GM12892 (cell line): ENCODE measurements around the gene ZFP62.

Experiments used
- DNase-seq: peaks from one replicate; pipeline ENCODE4 v3.0.0; 2011; ENCODE audit not compliant: insufficient read length
- FAIRE-seq: peaks from 2 replicates; lab custom pipeline; 2011; peaks lifted over from hg19 to GRCh38; lab: Jason Lieb, UNC
- POLR2A ChIP-seq: IDR thresholded peaks from 2 replicates; pipeline ENCODE4 v1.6.1; 2011; ENCODE audit warnings: low read depth, low read length, control low read depth
- POLR2AphosphoS5 ChIP-seq: IDR thresholded peaks from 2 replicates; pipeline ENCODE4 v1.6.1; 2011; ENCODE audit warnings: low read depth, low read length, control low read depth
- TAF1 ChIP-seq: IDR thresholded peaks from 2 replicates; pipeline ENCODE4 v1.6.1; 2011; ENCODE audit warnings: low read depth, mild to moderate bottlenecking, control low read depth, low read length, borderline replicate concordance

Gene ZFP62

GRCh38 chr5:180823346-180823745 is 37.7 kb downstream of the ZFP62 start:
- DNase-seq, result no peak
- TF ChIP-seq POLR2A (no peak), POLR2AphosphoS5 (no peak), TAF1 (no peak)
- FAIRE-seq, result no peak

DNA sequence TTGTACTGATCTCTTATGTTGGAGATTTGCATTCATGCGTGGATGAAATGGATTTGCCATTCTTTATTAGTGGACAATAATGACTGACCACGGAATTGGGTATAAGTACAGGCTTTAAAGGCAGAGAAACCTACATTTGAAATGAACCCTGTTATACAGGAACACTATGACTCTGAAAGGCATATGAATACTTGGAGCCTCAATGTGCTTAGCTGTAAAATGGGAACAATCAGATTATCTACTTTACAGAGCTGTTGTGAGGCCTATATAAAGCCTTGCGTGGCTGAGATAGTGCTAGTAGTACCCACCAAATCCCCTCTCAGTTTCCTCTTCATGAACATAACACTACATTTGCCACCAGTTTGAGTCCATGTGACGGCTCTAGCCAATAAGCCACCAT is 39.5 kb downstream of the ZFP62 start:
- TF ChIP-seq TAF1, result no peak
- TF ChIP-seq POLR2A, result no peak
- TF ChIP-seq POLR2AphosphoS5, result no peak
- no peak for DNase-seq
- no peak for FAIRE-seq

DNA sequence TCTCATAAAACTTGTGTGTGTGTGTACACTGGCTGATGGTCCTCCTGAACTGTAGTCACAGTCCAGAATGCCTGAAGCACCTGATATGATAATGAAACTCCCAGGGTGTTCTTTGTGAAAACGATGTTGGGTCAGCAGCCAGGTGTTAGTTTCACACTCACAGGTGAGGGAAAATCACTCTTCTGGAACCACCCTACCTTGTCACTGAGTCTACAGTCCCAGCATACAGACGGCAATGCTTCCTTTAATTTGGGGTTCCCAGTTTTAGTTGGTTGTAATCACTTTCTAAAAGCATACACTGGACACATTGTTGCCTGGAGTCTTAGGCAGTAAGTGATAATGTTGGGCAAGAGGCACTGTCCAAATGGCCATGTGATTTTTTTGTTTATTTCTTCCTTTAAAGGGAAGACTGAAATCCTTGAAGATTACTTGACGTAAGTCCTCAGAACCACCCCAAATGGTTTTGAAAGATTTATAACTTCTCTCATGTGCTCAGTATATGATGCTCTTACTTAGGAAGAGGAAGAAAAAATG is 40.2 kb downstream of the ZFP62 start:
- FAIRE-seq, result peak; percentile 46
- no peak for TF ChIP-seq POLR2AphosphoS5
- TF ChIP-seq POLR2A, result no peak
- no peak for TF ChIP-seq TAF1
- DNase-seq, result no peak

GRCh38 chr5:180818677-180819341 is 42.3 kb downstream of the ZFP62 start:
- no peak for DNase-seq
- no peak for FAIRE-seq
- TF ChIP-seq TAF1, result no peak
- TF ChIP-seq POLR2AphosphoS5, result no peak
- no peak for TF ChIP-seq POLR2A

DNA sequence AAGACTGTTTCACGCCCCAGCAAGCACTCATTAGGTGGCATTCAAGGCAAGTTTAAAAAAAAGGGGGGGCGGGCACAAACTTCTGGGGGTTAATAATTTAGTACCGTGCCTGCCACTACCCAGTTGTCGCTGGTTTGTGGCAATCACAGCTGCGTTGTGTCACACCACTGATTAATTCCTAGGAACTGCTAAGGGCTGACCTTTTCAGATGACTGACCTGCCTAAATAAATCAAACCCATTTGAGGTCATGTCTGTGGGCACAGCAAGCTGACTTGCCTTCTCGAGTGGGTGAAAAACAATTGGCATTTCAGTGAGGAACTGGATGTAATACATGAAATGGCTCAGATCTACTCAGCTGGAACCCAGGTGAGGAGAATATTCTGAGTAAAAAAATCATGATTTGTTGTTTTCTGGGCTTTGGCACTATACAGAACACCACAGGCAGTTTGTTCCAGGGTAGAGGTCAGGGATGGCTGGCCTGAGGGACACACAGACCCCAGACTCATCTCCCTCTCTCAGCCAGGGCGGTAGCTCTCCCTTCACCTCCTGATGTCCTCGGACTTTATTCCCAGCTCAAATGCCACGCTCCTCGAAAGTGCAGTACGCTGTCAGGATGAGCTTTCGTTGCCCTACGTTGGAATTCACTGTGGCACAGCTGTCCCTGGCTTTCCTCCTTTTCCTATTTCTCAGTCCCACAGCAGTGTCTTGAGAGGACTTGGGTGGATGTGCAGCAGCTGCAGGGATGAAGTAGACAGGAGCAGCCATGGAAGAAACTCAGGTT is 43.0 kb downstream of the ZFP62 start:
- TF ChIP-seq POLR2AphosphoS5 (no peak), POLR2A (no peak), TAF1 (no peak)
- DNase-seq (no peak), FAIRE-seq (no peak)

- DNase-seq, result no peak
- peak; percentile 50 for FAIRE-seq
- TF ChIP-seq TAF1 (no peak), POLR2AphosphoS5 (no peak), POLR2A (no peak)
Observed at GRCh38 chr5:180816608-180817534, 44.2 kb downstream of the ZFP62 start.

GRCh38 chr5:180815293-180815917 is 45.7 kb downstream of the ZFP62 start:
- DNase-seq (no peak), FAIRE-seq (no peak)
- TF ChIP-seq POLR2A (no peak), POLR2AphosphoS5 (no peak), TAF1 (no peak)

DNA sequence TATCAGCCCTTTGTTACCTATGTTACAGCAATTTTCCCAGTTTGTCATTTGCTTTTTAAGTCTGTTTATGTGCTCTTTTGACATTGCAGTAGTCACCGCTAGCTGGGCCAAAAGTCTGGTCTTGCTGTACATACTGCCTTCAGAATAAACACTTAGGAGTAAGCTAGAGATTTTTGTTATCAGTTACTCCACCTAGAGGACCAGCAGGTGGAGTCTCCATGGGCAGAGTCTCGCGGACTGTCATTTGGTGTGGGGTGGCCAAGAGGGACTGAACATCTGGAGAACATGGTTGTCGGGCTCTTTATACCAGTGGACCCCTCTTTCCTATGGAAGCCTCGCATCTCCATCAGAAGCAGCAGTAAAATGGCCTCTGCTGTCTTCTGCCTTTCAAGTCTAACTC is 47.7 kb downstream of the ZFP62 start:
- FAIRE-seq (no peak), DNase-seq (no peak)
- TF ChIP-seq TAF1 (no peak), POLR2AphosphoS5 (no peak), POLR2A (no peak)

DNA sequence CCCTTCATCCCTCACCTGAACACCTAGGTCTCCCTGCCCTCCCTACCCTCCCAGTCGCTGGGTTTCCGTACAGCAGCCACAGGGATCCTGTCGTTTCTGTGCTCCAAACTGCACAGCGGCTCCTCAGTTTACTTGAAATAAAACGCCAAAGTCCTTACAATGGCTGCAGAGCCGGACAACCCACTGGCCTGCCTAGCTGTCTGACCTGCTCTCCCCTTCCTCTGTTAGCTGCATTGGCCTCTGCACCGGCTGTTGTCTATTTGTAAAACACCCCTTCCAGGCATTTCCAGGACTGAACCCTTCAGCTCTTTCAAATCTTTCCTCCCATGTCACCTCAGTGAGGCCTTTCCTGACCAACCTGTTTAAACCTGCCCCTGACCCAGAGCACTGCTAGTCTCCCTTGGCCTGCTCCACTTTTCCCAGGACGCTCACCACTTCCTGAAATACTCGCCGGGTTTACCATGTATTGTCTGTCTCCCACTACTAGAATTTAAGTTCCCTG is 49.4 kb downstream of the ZFP62 start:
- no peak for FAIRE-seq
- no peak for TF ChIP-seq TAF1
- no peak for TF ChIP-seq POLR2AphosphoS5
- TF ChIP-seq POLR2A, result no peak
- no peak for DNase-seq

- peak; percentile 33 for FAIRE-seq
- no peak for DNase-seq
- no peak for TF ChIP-seq TAF1
- TF ChIP-seq POLR2AphosphoS5, result no peak
- TF ChIP-seq POLR2A, result no peak
Observed at GRCh38 chr5:180810959-180811622, 50.0 kb downstream of the ZFP62 start.
